ENCODE data around the gene WDR83. TPM values are rescaled to one million over a fixed set of nuclear protein-coding genes. Genes with fewer than 3 reads are reported as not detected.

WDR83 gene
- total and polyA plus RNA-seq, 2 experiments from 2014 or later = 9.1 to 19.5 TPM

DNA sequence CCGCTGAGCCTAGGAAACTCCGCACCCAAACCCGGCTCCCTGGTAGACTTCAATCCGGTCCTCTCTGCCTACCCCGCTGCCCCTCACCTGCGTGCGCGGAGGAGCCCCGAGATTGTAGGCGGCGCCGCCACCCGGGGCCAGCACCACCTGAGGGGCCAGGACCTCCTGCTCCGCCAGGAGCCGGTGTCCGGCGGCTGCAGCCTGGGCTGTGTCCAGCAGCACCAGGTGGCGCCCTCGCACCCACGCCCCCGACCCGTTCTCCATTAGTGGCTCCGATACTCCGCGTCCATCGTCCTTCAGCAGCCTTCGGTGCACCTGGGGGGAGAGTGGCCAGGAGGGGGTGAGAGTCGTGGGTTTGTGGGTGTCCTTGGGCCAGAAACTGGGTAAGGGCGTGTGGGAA is 18.5 kb upstream of the WDR83 start:
- H3K4me1 ChIP-seq (ENCODE audit: insufficient read depth) = no peaks in the 10 kb centered on the region
- H2AFZ ChIP-seq = no peak overlapping the region
- WGBS (ENCODE audit: low lambda C conversion rate, missing lambda C conversion rate) = 65% methylated on average over 24 of the region's 29 CpGs
- H3K4me2 ChIP-seq = peak overlapping the region; percentile 49
- no peaks in the 10 kb centered on the region for H4K20me1 ChIP-seq (ENCODE audit: insufficient read depth, poor library complexity, severe bottlenecking)
- no peak for DNase-seq (ENCODE audit: low spot score)
- H3K27me3 ChIP-seq = no peaks in the 10 kb centered on the region
- H3K9me2 ChIP-seq (replicated peaks; ENCODE audit: insufficient read depth) = no peaks in the 10 kb centered on the region
- H3K9me3 ChIP-seq (ENCODE audit: low read depth) = no peaks in the 10 kb centered on the region
- no peaks in the 10 kb centered on the region for H3K36me3 ChIP-seq (replicated peaks; ENCODE audit: insufficient read depth, low read depth)
- H3K27ac ChIP-seq = no peak overlapping the region
- H3K4me3 ChIP-seq = no peak overlapping the region
- no peak for TF ChIP-seq EZH2phosphoT487 (IDR thresholded peaks at IDR 0.05; ENCODE audit: low read depth, severe bottlenecking, unreplicated experiment)
- TF ChIP-seq, protein P1, sequence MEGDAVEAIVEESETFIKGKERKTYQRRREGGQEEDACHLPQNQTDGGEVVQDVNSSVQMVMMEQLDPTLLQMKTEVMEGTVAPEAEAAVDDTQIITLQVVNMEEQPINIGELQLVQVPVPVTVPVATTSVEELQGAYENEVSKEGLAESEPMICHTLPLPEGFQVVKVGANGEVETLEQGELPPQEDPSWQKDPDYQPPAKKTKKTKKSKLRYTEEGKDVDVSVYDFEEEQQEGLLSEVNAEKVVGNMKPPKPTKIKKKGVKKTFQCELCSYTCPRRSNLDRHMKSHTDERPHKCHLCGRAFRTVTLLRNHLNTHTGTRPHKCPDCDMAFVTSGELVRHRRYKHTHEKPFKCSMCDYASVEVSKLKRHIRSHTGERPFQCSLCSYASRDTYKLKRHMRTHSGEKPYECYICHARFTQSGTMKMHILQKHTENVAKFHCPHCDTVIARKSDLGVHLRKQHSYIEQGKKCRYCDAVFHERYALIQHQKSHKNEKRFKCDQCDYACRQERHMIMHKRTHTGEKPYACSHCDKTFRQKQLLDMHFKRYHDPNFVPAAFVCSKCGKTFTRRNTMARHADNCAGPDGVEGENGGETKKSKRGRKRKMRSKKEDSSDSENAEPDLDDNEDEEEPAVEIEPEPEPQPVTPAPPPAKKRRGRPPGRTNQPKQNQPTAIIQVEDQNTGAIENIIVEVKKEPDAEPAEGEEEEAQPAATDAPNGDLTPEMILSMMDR (IDR thresholded peaks at IDR 0.05; ENCODE audit: poor library complexity) = peak; percentile 9
- no peak for TF ChIP-seq EZH2 (IDR thresholded peaks at IDR 0.05; ENCODE audit: borderline replicate concordance)
- no peaks in the 10 kb centered on the region for H3K79me2 ChIP-seq

DNA sequence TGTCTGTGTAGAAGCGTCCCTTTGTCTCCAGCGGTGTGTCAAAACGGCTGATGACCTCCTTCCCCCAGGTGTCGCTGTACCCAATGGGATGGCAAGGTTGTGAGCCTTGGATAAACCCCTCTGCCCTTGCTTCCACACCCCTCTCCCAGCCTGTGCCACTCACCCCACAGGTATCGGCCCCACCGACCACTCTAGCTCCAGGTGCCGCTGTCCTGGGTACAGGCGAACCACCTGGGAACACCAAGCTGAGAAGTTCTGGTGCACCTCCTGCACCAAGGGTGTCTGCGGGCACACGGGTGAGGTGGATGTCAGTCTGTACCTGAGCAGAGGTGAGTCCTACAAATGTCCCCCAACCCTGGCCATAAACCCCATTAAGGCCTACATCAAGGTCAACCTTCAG is 16.7 kb upstream of the WDR83 start:
- Histone ChIP-seq H3K36me3 (replicated peaks; ENCODE audit: insufficient read depth, low read depth) (no peaks in the 10 kb centered on the region), H3K27me3 (no peaks in the 10 kb centered on the region), H4K20me1 (ENCODE audit: insufficient read depth, poor library complexity, severe bottlenecking) (no peaks in the 10 kb centered on the region), H3K4me3 (no peak overlapping the region), H3K9me2 (replicated peaks; ENCODE audit: insufficient read depth) (no peaks in the 10 kb centered on the region), H3K4me2 (no peak overlapping the region), H2AFZ (no peak overlapping the region), H3K27ac (no peak overlapping the region), H3K9me3 (ENCODE audit: low read depth) (no peaks in the 10 kb centered on the region), H3K4me1 (ENCODE audit: insufficient read depth) (no peaks in the 10 kb centered on the region), H3K79me2 (no peaks in the 10 kb centered on the region)
- no peak for DNase-seq (ENCODE audit: low spot score)
- no peak for TF ChIP-seq EZH2phosphoT487 (IDR thresholded peaks at IDR 0.05; ENCODE audit: low read depth, severe bottlenecking, unreplicated experiment)
- no peak for TF ChIP-seq EZH2 (IDR thresholded peaks at IDR 0.05; ENCODE audit: borderline replicate concordance)
- TF ChIP-seq, protein P1 (IDR thresholded peaks at IDR 0.05; ENCODE audit: poor library complexity) = no peak
- 100% methylated on average over 10 of the region's 10 CpGs for WGBS (ENCODE audit: low lambda C conversion rate, missing lambda C conversion rate)

DNA sequence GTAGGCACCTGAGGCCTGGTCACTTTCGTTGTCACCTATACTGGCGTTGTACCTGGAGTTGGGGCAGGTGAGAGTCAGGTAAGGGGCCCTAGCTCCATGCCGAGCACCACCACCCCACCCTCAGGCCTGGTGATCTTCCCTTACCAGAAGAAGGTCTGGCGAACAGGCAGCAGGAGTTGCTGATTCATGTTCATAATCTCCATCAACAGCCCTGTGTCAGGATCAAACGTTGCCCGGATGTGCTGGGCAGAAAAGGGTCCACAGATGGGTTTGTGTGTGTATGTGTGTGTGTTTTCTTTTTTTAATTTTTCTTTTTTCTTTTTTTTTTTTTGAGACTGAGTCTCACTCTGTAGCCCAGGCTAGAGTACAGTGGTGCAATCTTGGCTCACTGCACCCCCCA is 14.4 kb upstream of the WDR83 start:
- no peak overlapping the region for H3K4me3 ChIP-seq
- no peak overlapping the region for H2AFZ ChIP-seq
- no peak for DNase-seq (ENCODE audit: low spot score)
- H3K36me3 ChIP-seq (replicated peaks; ENCODE audit: insufficient read depth, low read depth) = no peaks in the 10 kb centered on the region
- TF ChIP-seq, protein P1 (IDR thresholded peaks at IDR 0.05; ENCODE audit: poor library complexity) = no peak
- no peak for TF ChIP-seq EZH2phosphoT487 (IDR thresholded peaks at IDR 0.05; ENCODE audit: low read depth, severe bottlenecking, unreplicated experiment)
- no peak for TF ChIP-seq EZH2 (IDR thresholded peaks at IDR 0.05; ENCODE audit: borderline replicate concordance)
- H4K20me1 ChIP-seq (ENCODE audit: insufficient read depth, poor library complexity, severe bottlenecking) = no peaks in the 10 kb centered on the region
- no peak overlapping the region for H3K27ac ChIP-seq
- H3K9me3 ChIP-seq (ENCODE audit: low read depth) = no peaks in the 10 kb centered on the region
- no peaks in the 10 kb centered on the region for H3K27me3 ChIP-seq
- H3K79me2 ChIP-seq = no peaks in the 10 kb centered on the region
- H3K4me2 ChIP-seq = no peak overlapping the region
- H3K4me1 ChIP-seq (ENCODE audit: insufficient read depth) = no peaks in the 10 kb centered on the region
- H3K9me2 ChIP-seq (replicated peaks; ENCODE audit: insufficient read depth) = no peaks in the 10 kb centered on the region
- WGBS (ENCODE audit: low lambda C conversion rate, missing lambda C conversion rate) = 97% methylated on average over 6 of the region's 6 CpGs

- TF ChIP-seq, protein P1 (IDR thresholded peaks at IDR 0.05; ENCODE audit: poor library complexity) = no peak
- no peak for TF ChIP-seq EZH2 (IDR thresholded peaks at IDR 0.05; ENCODE audit: borderline replicate concordance)
- no peak for TF ChIP-seq EZH2phosphoT487 (IDR thresholded peaks at IDR 0.05; ENCODE audit: low read depth, severe bottlenecking, unreplicated experiment)
- Histone ChIP-seq H3K9me2 (replicated peaks; ENCODE audit: insufficient read depth) (no peaks in the 10 kb centered on the region), H3K4me3 (no peak overlapping the region), H3K36me3 (replicated peaks; ENCODE audit: insufficient read depth, low read depth) (no peaks in the 10 kb centered on the region), H3K27me3 (no peaks in the 10 kb centered on the region), H3K9me3 (ENCODE audit: low read depth) (no peaks in the 10 kb centered on the region), H2AFZ (no peak overlapping the region), H3K4me1 (ENCODE audit: insufficient read depth) (no peaks in the 10 kb centered on the region), H4K20me1 (ENCODE audit: insufficient read depth, poor library complexity, severe bottlenecking) (no peaks in the 10 kb centered on the region), H3K4me2 (no peak overlapping the region), H3K79me2 (no peaks in the 10 kb centered on the region), H3K27ac (no peak overlapping the region)
- WGBS (ENCODE audit: low lambda C conversion rate, missing lambda C conversion rate) = over 99% methylated on average over 8 of the region's 8 CpGs
- DNase-seq (ENCODE audit: low spot score) = no peak
These were observed 11.1 kb upstream of the WDR83 start for GRCh38 chr19:12655546-12655945.

Data from hepatocyte (in vitro differentiated cells).